ENCODE results near the gene MAGIX.

The MAGIX gene

GRCh38 chrX:49208399-49208798 is 45.8 kb downstream of the MAGIX start:
- DNase-seq: no peak

GRCh38 chrX:49209434-49210251 is 47.1 kb downstream of the MAGIX start:
- no peak for DNase-seq

GRCh38 chrX:49210406-49210805 is 47.8 kb downstream of the MAGIX start:
- no peak for DNase-seq

- no peak for DNase-seq
These were observed 48.5 kb downstream of the MAGIX start for GRCh38 chrX:49211074-49211473.

GRCh38 chrX:49212209-49212608 is 49.7 kb downstream of the MAGIX start:
- DNase-seq: no peak

GRCh38 chrX:49212861-49213260 is 50.3 kb downstream of the MAGIX start:
- no peak for DNase-seq

GRCh38 chrX:49214416-49214815 is 51.9 kb downstream of the MAGIX start:
- no peak for DNase-seq

- no peak for DNase-seq
These were observed 52.5 kb downstream of the MAGIX start for GRCh38 chrX:49214996-49215526.

Data from activated CD4-positive, alpha-beta T cell treated with anti-CD3 and anti-CD28 coated beads, Interleukin-2, amount 50 U/mL, for 16 hours (primary cell).